Calu3 (cell line): Measurements from ENCODE around the gene XRCC4. TPM values are rescaled to one million over a fixed set of nuclear protein-coding genes. Genes with fewer than 3 reads are reported as not detected.

Experiments used
- BruUV-seq: library from RNA; stranded (reverse); fragments of 400-500 nt; replicated peaks from 2 replicates; lab custom pipeline; 2021; lab: Mats Ljungman, UMichigan
- CTCF ChIA-PET: fragments of 300-600 bp; sonication (Branson Sonifier 250); formaldehyde crosslinking; loops from one replicate; lab custom pipeline; 2022; ENCODE audit warnings: antibody characterized with exemption; lab: Charles Lee
- DNase-seq: peaks from one replicate; pipeline ENCODE4 v3.0.0; 2022
- H3K27ac Mint-ChIP-seq: one replicate; pipeline ENCODE4 v1.8.0; 2022; ENCODE audit warnings: mixed read lengths; ENCODE audit not compliant: unreplicated experiment
- H3K27me3 Mint-ChIP-seq: one replicate; pipeline ENCODE4 v1.8.0; 2022; ENCODE audit warnings: mixed read lengths; ENCODE audit not compliant: unreplicated experiment
- H3K36me3 Mint-ChIP-seq: one replicate; pipeline ENCODE4 v1.8.0; 2022; ENCODE audit warnings: mild to moderate bottlenecking, moderate library complexity, mixed read lengths; ENCODE audit not compliant: insufficient read depth, unreplicated experiment
- H3K4me1 Mint-ChIP-seq: one replicate; pipeline ENCODE4 v1.8.0; 2022; ENCODE audit warnings: mild to moderate bottlenecking, low read depth, mixed read lengths; ENCODE audit not compliant: unreplicated experiment
- H3K4me3 Mint-ChIP-seq: one replicate; pipeline ENCODE4 v1.8.0; 2022; ENCODE audit warnings: mild to moderate bottlenecking, low read depth, moderate library complexity, mixed read lengths; ENCODE audit not compliant: unreplicated experiment
- H3K9me3 Mint-ChIP-seq: one replicate; pipeline ENCODE4 v1.8.0; 2022; ENCODE audit warnings: low read depth, mixed read lengths; ENCODE audit not compliant: unreplicated experiment
- intact Hi-C: fragments of 100-400 bp; cut with micrococcal nuclease; formaldehyde crosslinking; loops from one replicate; pipeline ENCODE4 v1.10.0; 2022; ENCODE audit not compliant: unreplicated experiment
- total RNA-seq: library from RNA; stranded (reverse); gene quantifications from 2 replicates; pipeline ENCODE4 v1.2.3, GENCODE V29; 2022
- TF ChIP-seq, protein P1 (sequence below): fragments of 200-600 bp; IDR thresholded peaks from one replicate; pipeline ENCODE4 v1.8.0; 2022; ENCODE audit warnings: antibody characterized with exemption; ENCODE audit not compliant: unreplicated experiment

Gene XRCC4
- total RNA-seq, 1 experiment from 2014 or later = 25.5 TPM

DNA sequence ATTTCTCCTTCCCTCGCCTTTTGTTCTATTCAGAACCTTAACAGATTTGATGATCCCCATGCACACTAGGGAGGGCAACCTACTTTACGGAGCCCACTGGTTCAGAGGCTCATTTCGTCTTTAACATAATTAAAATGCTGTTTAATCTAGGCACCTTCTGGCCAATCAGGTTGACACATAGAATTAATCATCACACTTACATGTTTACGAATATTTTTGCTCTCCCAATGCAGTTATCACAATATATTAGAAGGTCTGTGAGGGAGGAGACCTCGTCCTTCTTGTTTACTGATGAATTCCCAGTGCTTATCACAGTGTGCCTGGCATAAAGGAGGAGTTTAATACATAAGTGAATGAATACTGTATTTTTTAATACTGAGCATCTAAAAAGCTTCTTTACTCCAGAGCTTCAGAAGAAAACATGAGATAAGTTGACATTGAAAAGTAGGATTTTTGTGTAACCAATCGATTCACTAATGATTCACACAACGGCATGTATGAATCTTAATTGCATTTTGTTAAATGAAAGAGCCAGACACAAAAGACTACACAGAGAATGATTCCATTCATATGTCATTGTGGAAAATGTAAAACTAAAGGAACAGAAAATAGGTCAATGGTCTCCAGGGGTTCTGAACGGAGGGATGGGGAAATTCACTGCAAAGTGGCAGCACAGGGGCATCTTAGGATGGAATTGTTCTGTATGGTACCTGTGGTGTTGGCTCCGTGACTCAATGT lies 315.6 kb downstream of the XRCC4 start:
- CTCF ChIA-PET = no interaction called here
- Mint-ChIP-seq H3K36me3 (no peaks in the 10 kb centered on the region), H3K27me3 (no peaks in the 10 kb centered on the region), H3K4me3 (no peak overlapping the region), H3K27ac (no peak overlapping the region), H3K9me3 (no peaks in the 10 kb centered on the region), H3K4me1 (no peaks in the 10 kb centered on the region)
- BruUV-seq = no TSS peak
- no peak for DNase-seq
- intact Hi-C loops = no loop called here
- TF ChIP-seq, protein P1, sequence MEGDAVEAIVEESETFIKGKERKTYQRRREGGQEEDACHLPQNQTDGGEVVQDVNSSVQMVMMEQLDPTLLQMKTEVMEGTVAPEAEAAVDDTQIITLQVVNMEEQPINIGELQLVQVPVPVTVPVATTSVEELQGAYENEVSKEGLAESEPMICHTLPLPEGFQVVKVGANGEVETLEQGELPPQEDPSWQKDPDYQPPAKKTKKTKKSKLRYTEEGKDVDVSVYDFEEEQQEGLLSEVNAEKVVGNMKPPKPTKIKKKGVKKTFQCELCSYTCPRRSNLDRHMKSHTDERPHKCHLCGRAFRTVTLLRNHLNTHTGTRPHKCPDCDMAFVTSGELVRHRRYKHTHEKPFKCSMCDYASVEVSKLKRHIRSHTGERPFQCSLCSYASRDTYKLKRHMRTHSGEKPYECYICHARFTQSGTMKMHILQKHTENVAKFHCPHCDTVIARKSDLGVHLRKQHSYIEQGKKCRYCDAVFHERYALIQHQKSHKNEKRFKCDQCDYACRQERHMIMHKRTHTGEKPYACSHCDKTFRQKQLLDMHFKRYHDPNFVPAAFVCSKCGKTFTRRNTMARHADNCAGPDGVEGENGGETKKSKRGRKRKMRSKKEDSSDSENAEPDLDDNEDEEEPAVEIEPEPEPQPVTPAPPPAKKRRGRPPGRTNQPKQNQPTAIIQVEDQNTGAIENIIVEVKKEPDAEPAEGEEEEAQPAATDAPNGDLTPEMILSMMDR = no peak

DNA sequence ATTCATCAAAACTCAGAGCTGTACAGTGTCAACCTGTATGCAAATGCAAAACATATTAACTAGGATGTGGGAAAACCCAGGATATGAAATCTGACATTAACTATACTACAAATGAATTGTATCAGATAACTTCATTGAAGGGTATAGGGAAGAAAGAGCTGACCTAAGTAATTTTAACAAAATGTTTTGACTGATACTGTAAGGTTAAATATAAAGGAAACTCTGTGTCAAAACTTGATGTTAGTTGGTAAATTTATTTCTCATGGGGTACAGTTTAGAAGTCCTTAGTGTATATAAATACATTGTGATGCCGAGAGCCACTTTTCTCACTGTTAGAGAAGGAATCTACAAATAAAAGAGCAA lies 316.1 kb downstream of the XRCC4 start:
- no peak overlapping the region for H3K27ac Mint-ChIP-seq
- no peaks in the 10 kb centered on the region for H3K36me3 Mint-ChIP-seq
- TF ChIP-seq, protein P1 = no peak
- H3K9me3 Mint-ChIP-seq = no peaks in the 10 kb centered on the region
- intact Hi-C loops = no loop called here
- no TSS peak for BruUV-seq
- no peak for DNase-seq
- no peaks in the 10 kb centered on the region for H3K27me3 Mint-ChIP-seq
- no peak overlapping the region for H3K4me3 Mint-ChIP-seq
- H3K4me1 Mint-ChIP-seq = no peaks in the 10 kb centered on the region
- CTCF ChIA-PET = no interaction called here

DNA sequence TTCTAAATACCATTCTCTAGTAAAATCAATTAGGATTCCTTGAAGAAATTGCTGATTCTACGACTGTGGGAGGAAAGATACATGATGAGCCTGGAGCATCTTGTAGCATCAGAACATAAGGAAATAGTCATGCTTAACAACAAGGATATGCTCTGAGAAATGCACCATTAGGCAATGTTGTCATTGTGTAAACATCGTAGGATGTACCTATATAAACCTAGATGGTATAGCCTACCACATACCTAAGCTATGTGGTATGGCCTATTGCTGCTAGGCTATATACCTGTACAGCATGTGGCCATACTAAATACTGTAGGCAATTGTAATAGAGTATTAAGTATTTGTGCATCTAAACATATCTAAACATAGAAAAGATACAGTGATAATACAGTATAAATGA lies 316.8 kb downstream of the XRCC4 start:
- CTCF ChIA-PET = no interaction called here
- DNase-seq = no peak
- no peaks in the 10 kb centered on the region for H3K27me3 Mint-ChIP-seq

DNA sequence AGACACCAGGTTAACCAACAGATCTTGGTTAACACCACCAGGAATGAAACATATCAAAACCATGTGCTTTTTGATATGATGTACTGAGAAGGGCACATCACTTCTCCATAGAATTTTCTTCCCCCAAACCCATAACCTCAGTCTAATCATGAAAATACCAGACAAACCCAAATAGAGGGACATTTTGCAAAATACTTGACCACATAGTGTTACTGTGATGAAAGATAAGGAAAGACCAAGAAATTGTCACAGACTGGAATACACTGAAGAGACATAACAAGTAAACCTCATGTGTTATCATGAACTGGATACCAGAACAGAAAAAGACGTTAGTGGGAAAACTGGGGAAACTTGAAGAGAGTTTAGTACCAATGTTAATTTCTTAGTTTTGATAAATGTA lies 319.3 kb downstream of the XRCC4 start:
- intact Hi-C loops = no loop called here
- Mint-ChIP-seq H3K27ac (no peak overlapping the region), H3K27me3 (no peaks in the 10 kb centered on the region), H3K4me1 (no peaks in the 10 kb centered on the region), H3K36me3 (no peaks in the 10 kb centered on the region), H3K4me3 (no peak overlapping the region), H3K9me3 (no peaks in the 10 kb centered on the region)
- CTCF ChIA-PET = no interaction called here
- TF ChIP-seq, protein P1 = no peak
- no peak for DNase-seq
- BruUV-seq = no TSS peak

More for the DNA sequence above, 316.8 kb downstream of the XRCC4 start:
- intact Hi-C loops = no loop called here
- Mint-ChIP-seq H3K9me3 (no peaks in the 10 kb centered on the region), H3K4me3 (no peak overlapping the region), H3K36me3 (no peaks in the 10 kb centered on the region), H3K27ac (no peak overlapping the region), H3K4me1 (no peaks in the 10 kb centered on the region)
- TF ChIP-seq, protein P1 = no peak
- no TSS peak for BruUV-seq
